ENCODE measurements around the gene PCCA. TPM values are rescaled to one million over a fixed set of nuclear protein-coding genes. Genes with fewer than 3 reads are reported as not detected.

The PCCA gene
- total RNA-seq, 3 donors from 2014 or later, result 55.7 to 98.6 (median 70.5) TPM

DNA sequence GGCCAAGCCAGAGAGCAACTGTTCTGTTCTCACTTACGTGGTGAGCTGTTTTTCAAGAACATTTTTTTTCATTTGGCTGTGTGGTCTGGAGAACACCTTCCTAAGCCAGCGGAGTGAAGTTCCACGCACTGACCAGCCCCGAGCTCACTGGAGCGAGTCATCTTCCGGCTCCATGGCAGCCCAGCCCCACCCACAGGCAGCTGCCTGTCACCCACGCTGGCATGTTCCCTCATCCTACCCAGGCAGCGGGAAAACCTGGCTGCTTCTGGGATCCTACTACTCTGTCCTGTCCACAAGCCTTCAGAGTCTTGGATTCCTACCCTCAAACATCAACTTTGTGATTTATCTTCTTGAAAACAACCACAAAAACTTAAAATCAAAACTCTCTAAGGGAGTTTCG, 423.5 kb downstream of the PCCA start:
- no peak for ATAC-seq
- Histone ChIP-seq H3K4me3 (no peak overlapping the region), H3K9me3 (no peaks in the 10 kb centered on the region), H3K36me3 (ENCODE audit: low read depth) (no peaks in the 10 kb centered on the region), H3K4me1 (ENCODE audit: low read depth) (peaks cover 2% of the 10 kb centered on the region)
- intact Hi-C loops (cut with DNase I, micrococcal nuclease), result loop anchor here in 1 of 2 donors (10.0 kb wide), 1 partner anchor 858 kb away; no protein-coding TSS in a partner anchor
- no peak for DNase-seq
- TF ChIP-seq CTCF (IDR thresholded peaks at IDR 0.05), result no peak

GRCh38 chr13:100513171-100513570, 424.3 kb downstream of the PCCA start:
- no peak for ATAC-seq
- intact Hi-C loops (cut with DNase I, micrococcal nuclease), result loop anchor here in 1 of 2 donors (10.0 kb wide), 1 partner anchor 858 kb away; no protein-coding TSS in a partner anchor

DNA sequence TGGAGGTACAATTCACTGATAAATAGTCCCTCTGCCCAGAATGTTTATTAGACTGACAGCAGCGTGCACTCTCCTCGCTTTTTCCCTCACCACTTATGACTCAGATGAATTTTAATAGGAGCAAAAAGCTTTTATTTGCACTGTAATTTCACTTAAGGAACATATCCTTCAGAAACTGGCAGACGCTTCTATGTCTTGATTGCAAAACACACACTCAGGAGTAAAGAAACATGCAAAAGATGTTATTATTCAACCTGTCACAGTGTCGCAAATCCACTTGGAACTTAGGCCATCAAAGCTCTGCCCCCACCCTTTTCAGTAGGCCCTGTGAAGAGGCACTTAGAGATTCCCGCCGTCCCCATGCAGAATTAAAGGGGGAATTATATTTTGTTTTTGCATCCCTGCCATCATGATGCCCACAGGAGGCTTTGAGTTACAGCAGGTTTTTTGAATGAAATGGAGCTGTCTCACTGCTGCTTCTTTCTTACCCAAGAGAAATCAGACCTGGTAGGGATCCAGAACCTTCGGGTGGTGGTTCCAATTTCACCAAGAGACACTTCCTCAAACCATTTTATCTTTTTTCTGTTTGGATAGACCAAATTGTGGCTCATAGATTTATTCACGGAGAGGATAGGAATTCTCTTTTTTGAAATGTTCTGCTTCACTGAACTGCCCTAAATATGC, 425.2 kb downstream of the PCCA start:
- Histone ChIP-seq H3K9me3 (no peaks in the 10 kb centered on the region), H3K4me1 (ENCODE audit: low read depth) (peaks cover 15% of the 10 kb centered on the region), H3K36me3 (ENCODE audit: low read depth) (no peaks in the 10 kb centered on the region), H3K4me3 (no peak overlapping the region)
- ATAC-seq (no peak), DNase-seq (no peak)
- intact Hi-C loops (cut with DNase I, micrococcal nuclease), result loop anchor here in 1 of 2 donors (10.0 kb wide), 1 partner anchor 859 kb away; no protein-coding TSS in a partner anchor
- TF ChIP-seq CTCF (IDR thresholded peaks at IDR 0.05), result no peak

More at GRCh38 chr13:100513171-100513570, 424.3 kb downstream of the PCCA start:
- Histone ChIP-seq H3K4me1 (ENCODE audit: low read depth) (peaks cover 10% of the 10 kb centered on the region), H3K9me3 (no peaks in the 10 kb centered on the region), H3K36me3 (ENCODE audit: low read depth) (no peaks in the 10 kb centered on the region), H3K4me3 (no peak overlapping the region)
- no peak for DNase-seq
- TF ChIP-seq CTCF (IDR thresholded peaks at IDR 0.05), result no peak

- TF ChIP-seq CTCF (IDR thresholded peaks at IDR 0.05), result peak; percentile 82
- Histone ChIP-seq H3K36me3 (ENCODE audit: low read depth) (no peaks in the 10 kb centered on the region), H3K4me3 (no peak overlapping the region), H3K9me3 (no peaks in the 10 kb centered on the region), H3K4me1 (ENCODE audit: low read depth) (peaks cover 15% of the 10 kb centered on the region)
- peak; percentile 72 to 91 (median 85) for DNase-seq
- intact Hi-C loops (cut with DNase I, micrococcal nuclease), result loop anchor here in 1 of 2 donors (10.0 kb wide), 1 partner anchor 860 kb away; no protein-coding TSS in a partner anchor
- peak; percentile 82 for ATAC-seq
Measured at GRCh38 chr13:100514788-100515409, 426.0 kb downstream of the PCCA start.

GRCh38 chr13:100515410-100515800, 426.5 kb downstream of the PCCA start:
- intact Hi-C loops (cut with DNase I, micrococcal nuclease), result loop anchor here in 1 of 2 donors (10.0 kb wide), 1 partner anchor 861 kb away; no protein-coding TSS in a partner anchor
- ATAC-seq, result no peak

More at GRCh38 chr13:100515410-100515800, 426.5 kb downstream of the PCCA start:
- Histone ChIP-seq H3K4me1 (ENCODE audit: low read depth) (peaks cover 15% of the 10 kb centered on the region), H3K9me3 (no peaks in the 10 kb centered on the region), H3K36me3 (ENCODE audit: low read depth) (no peaks in the 10 kb centered on the region), H3K4me3 (no peak overlapping the region)
- no peak for TF ChIP-seq CTCF (IDR thresholded peaks at IDR 0.05)
- DNase-seq, result peak in 1 of 3 donors; percentile 41

All from mucosa of descending colon (tissue), 3 donors.